Suppressor macrophage (primary cell): ENCODE results near the gene TNIK.
"Not testable (repeated sequence)": the region's sequence is repeated elsewhere in the genome, so short reads cannot be mapped to it uniquely, and the experiment has no call there.

Experiments used
- DNase-seq, 4 experiments: peaks; one replicate each; pipeline ENCODE4 v3.0.0-alpha.2; 2020 to 2022

TNIK gene

GRCh38 chr3:171383206-171384018, 76.8 kb downstream of the TNIK start:
- no peak for DNase-seq

- peak in 2 of 4 experiments; percentile 7 to 22 for DNase-seq
Measured at GRCh38 chr3:171382347-171382746, 77.9 kb downstream of the TNIK start.

GRCh38 chr3:171380711-171381425, 79.3 kb downstream of the TNIK start:
- no peak for DNase-seq

GRCh38 chr3:171379961-171380483, 80.2 kb downstream of the TNIK start:
- DNase-seq, result no peak

GRCh38 chr3:171379281-171379680, 80.9 kb downstream of the TNIK start:
- DNase-seq, result no peak

- no peak for DNase-seq
Measured at GRCh38 chr3:171378586-171378985, 81.6 kb downstream of the TNIK start.

- DNase-seq, result no peak
Measured at GRCh38 chr3:171377859-171378258, 82.3 kb downstream of the TNIK start.

GRCh38 chr3:171376596-171376947, 83.6 kb downstream of the TNIK start:
- no peak for DNase-seq

- peak; percentile 70 to 92 (median 82) for DNase-seq
Measured at GRCh38 chr3:171375666-171376595, 84.3 kb downstream of the TNIK start.

- DNase-seq, result peak; percentile 2 to 26 (median 18)
Measured at GRCh38 chr3:171374661-171375285, 85.4 kb downstream of the TNIK start.

GRCh38 chr3:171374260-171374659, 85.9 kb downstream of the TNIK start:
- DNase-seq, result peak in 1 of 4 experiments; percentile 6

- peak in 2 of 4 experiments; percentile 6 to 7 for DNase-seq
Measured at GRCh38 chr3:171373711-171374110, 86.5 kb downstream of the TNIK start.

GRCh38 chr3:171372694-171373093, 87.5 kb downstream of the TNIK start:
- no peak for DNase-seq

GRCh38 chr3:171371354-171371753, 88.9 kb downstream of the TNIK start:
- DNase-seq, result no peak

GRCh38 chr3:171369156-171369555, 91.0 kb downstream of the TNIK start:
- no peak for DNase-seq

- not testable (repeated sequence) for DNase-seq
Measured at GRCh38 chr3:171366738-171367137, 93.5 kb downstream of the TNIK start.

GRCh38 chr3:171366043-171366442, 94.2 kb downstream of the TNIK start:
- no peak for DNase-seq

GRCh38 chr3:171365489-171365888, 94.7 kb downstream of the TNIK start:
- DNase-seq, result no peak

GRCh38 chr3:171364500-171364899, 95.7 kb downstream of the TNIK start:
- no peak for DNase-seq

GRCh38 chr3:171363202-171363601, 97.0 kb downstream of the TNIK start:
- DNase-seq, result no peak

- no peak for DNase-seq
Measured at GRCh38 chr3:171362575-171362974, 97.6 kb downstream of the TNIK start.

GRCh38 chr3:171358881-171359198, 101.4 kb downstream of the TNIK start:
- DNase-seq, result no peak
